GM19099 (cell line): ENCODE data around the gene LRRC71.

Source experiments
- POLR2A ChIP-seq: IDR thresholded peaks from 3 replicates; pipeline ENCODE4 v1.6.1; 2011; ENCODE audit warnings: low read depth; ENCODE audit not compliant: insufficient read length; ENCODE audit errors: extremely low read depth

The LRRC71 gene

DNA sequence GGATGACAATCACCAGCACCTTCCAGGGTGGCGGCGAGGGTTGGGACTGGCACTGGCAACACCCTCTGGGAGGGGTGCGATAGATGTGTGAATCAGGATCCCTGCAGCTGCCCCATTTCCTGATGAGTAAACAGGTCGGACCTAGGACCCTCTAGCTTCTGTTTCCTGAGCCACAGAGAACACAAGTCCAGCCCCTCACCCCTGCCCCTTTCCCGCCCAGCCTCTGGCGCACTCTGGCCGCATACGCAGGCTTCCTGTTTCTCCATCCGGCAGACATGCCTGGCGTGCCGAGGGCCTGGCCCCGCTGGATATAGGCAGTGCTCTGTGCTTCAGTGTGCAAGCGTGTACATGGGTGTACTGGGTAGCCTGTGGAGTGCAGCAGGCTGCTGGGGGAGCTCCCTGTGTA is 22.3 kb upstream of the LRRC71 start:
- TF ChIP-seq POLR2A, result no peak

DNA sequence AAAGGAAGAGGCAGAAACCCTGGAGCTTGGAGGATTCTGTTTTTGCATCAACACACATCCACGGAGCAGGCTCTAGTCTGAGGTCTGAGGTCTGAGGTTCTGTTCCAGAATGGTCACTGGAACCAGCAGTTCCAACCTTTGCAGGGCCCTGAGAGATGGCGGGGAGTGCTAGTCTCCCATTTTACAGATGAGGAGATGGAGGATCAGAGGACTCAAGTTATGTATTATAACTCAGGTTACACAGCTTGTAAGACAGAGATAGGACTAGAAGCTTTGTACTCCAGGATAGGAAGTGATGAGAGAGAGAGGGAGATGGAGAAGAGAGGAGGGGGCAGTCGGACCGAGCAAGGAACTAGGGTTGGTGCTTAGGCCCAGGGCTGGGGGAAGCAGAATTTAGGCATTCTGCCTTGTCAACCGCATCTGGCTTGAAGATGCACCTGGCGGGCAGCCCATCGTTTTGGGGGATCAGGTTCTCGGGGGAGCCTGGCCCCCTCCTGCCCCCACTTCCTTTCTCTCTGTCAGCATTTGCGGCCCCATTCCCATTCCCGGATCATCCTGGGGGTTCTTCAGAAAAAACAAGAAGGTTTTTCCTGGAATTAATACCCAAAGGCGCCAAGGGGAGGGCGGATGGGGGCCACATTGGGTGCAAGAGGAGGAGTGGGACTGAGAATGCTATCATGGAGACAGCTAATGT is 21.3 kb upstream of the LRRC71 start:
- TF ChIP-seq POLR2A, result no peak

DNA sequence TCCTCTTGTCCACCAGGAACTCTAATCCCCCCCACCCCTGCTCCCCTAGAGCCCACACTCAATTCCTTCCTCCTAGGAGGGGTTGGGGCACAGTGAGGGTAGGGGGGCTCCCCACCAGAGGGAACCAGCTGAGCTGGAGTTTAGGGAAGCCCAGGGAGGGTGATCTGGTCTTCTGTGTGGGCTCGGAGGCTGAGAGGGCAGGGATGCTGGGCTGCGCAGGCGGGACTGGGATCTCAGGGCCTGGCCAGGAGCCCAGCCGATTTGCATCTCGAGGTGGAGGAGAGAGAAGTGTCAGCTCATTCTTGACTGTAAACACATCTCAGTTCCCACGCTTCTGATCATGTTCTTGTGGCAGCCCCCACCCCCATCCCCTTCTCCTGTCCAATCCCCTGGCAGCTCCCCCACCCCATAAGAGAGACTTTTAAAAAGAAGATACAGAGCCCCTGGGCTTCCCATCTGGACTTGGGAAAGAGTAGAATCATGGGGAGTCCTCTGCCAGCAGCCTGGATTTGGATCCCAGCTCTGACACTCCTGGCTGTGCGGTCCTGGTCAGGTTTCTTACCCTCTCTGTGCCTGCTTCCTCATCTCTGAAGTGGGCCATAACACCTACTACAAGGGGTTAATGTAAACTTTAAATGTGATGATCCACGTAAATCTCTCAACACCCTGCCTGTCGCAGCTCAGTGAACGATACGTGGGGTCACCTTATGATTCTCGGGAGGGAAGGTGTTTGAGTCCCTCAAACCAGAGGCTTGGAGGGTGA is 20.3 kb upstream of the LRRC71 start:
- TF ChIP-seq POLR2A, result no peak

DNA sequence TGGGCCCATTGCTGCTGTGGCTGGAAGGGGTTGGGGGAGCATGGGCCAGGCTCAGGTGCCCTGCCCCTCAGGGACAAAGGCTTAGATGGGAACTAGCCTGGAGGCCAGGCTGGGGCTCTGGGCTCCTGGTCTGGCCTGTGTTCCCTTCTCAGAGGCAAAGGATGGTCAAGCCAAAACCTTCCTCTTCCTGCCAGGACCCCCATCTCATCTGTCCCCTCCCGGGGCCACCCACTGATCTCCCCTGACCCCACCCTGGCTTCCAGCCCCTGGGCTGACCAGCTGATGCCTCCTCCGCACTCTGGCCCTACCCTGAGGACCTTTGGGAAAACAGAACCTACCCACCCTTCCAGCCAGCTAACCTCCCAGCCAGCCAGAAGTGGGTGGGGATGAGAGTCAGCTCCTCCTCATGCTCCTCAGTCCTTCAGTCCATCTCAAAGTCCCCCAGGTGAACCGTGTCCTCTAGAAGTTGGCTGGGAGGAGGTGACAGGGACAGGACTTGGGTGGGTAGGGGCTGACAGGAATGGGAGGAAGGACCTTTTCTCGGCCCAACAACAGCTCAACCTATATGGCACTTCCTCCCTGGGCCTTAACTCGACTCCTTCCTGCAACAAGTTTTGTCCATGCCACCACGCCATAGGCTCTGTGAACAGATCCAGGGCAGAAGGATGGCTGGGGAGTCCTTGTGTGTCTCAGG is 19.4 kb upstream of the LRRC71 start:
- no peak for TF ChIP-seq POLR2A

DNA sequence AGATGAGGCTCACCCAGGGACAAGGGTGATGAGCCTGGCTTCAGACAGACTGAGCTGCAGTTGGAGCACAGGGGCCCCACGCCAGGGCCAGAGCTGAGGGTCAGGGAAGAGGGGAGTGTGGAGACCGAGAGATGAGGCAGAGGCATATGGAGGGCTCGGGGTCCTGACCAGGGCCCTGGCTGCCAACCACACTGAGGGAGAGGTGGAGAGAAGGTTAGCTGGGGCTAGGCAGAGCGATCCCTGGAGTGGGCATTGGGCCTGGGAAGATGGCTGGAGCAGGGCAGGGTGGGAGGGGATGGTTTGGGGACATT is 18.9 kb upstream of the LRRC71 start:
- no peak for TF ChIP-seq POLR2A

DNA sequence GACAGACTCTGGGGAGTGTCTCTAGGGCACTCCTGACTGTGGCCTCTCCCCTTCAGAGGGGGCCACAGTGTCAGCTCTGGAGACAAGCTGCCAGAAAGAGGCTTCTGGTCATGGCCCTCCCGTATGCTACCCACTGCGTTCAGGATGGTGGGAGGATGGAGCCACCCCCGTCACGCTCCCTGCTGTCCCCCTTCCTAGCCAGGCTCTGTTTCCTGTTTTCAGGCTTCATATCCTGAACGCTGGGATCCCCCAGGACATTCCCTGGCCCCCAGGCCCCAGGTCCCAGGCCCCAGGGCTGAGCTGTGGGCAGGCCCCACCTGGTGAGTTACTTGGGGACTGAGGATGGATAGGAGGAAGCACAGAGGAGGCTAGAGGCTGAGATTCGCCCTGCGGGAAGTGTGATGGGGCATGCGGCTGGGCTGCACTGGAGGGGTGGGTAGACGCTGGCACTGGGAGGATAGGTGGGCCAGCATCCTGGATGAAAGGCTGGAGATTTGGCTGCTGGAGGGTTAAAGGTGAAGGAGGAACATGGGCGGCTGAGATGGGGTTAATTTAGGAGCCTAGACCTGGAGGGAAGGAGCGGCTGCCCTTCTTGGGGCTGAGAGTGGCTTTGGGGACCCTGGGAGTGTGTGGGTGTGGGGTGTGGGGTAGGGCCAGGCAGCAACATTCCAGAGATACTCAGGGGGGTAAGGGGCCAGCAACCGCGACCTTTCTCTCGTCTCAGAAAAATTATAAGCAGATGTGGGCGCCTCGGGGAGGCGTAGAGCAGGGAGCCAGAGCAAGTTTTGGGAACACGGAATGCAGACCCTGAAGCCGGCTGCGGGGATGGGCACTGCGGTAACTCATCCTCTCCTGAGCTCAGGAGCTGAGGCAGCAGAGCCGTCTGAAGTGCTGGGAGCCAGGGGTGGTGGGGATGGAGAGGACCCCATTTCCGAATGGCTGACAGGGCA is 18.2 kb upstream of the LRRC71 start:
- TF ChIP-seq POLR2A, result no peak

DNA sequence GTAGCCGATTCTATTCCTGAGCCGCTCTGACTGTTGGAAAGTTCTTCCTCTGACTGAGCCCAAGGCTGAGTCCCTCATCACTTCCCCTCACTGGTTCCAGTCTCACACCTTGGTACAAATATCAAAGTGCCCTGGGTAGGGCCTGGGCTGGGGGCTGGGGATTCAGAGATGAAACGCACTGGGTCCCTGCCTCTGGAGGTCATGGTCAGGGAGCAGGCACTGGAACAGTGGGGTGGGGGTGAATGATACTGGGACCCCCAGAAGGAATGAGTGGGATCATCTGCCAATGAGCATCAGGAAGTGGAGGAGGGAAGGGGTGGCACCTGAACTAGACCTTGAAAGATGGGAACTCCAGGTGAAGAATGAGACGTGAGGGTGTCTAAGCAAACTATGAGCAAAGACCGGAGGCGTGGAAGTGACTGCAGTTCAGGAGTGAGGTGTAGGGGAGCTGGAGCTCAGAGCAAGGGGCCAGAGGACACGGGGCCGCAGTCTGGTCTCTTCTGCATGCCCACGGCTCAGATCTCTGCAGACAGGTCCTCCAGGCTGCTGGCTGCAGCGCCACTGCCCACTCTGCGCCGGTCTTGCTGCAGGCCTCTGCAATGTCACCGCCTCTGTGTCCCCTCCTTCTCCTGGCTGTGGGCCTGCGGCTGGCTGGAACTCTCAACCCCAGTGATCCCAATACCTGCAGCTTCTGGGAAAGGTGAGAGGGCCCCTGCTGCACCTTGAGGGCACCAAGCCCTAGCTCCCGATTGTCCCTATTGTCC is 16.9 kb upstream of the LRRC71 start:
- TF ChIP-seq POLR2A, result no peak

DNA sequence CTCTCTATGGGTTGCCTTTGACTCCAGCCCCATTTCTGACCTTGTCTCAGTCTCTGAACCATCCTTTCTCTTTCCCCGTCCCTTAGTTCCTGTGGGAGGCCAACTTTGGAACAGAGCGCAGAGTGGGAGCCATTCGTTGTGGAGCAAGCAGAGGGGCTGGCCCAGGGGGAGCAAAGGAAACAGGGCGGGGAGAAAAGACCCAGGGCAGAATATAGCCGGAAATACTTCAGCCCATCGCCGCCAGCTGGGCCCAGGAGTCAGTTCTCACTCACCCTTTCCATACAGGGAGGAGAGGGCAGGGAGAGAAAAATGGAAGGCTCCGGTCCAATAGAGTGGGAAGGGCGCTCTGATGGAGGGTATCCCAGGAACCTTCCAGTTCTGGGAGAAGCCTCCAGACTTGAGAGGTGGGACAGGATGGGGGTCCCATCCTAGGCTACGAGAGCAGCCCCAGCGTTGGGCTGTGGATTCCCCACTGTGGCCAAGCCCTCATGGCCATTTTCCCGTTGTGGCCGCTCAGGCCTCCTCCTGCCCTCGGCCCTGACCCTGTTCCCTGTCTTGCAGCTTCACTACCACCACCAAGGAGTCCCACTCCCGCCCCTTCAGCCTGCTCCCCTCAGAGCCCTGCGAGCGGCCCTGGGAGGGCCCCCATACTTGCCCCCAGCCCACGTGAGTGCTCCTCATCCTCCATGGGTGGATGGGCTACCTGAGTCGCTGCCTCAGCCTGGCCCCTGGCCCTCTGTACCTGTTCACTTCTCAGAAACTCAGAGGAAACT is 16.1 kb upstream of the LRRC71 start:
- TF ChIP-seq POLR2A, result no peak

DNA sequence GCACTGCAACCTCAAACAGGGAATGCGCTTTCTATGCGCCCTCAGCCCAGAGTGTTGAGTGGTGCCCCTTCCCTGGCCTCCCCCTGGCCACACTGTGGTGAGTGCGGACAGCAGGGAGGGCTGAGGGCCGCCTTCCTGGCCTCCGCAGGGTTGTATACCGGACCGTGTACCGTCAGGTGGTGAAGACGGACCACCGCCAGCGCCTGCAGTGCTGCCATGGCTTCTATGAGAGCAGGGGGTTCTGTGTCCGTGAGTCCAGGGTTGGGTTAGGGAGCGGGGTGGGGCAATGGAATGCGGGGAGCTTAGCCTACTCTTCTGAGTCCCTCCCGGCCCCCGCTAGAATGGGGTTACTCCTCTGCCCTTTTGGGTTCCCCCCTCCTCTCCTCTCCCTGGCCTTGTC is 15.3 kb upstream of the LRRC71 start:
- no peak for TF ChIP-seq POLR2A

DNA sequence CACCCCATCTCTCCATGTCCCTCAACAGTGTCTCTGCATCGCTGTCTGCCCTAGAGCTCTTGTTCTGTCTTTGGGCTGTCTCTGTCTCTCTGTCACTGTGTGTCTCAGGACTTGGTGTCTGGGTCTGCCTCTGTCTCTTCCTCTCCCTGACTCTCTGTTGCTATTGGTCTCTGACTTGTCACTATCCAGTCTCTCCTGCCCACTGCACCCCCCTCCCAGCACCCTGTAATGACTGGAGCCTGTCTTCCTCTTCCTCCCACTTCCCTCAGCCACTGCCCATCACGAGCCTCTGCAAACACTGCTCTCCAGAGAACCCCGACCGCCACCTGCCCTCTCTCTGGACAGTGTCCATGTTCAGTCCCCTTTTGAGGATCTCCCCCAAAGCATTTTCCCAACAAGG is 14.8 kb upstream of the LRRC71 start:
- no peak for TF ChIP-seq POLR2A

DNA sequence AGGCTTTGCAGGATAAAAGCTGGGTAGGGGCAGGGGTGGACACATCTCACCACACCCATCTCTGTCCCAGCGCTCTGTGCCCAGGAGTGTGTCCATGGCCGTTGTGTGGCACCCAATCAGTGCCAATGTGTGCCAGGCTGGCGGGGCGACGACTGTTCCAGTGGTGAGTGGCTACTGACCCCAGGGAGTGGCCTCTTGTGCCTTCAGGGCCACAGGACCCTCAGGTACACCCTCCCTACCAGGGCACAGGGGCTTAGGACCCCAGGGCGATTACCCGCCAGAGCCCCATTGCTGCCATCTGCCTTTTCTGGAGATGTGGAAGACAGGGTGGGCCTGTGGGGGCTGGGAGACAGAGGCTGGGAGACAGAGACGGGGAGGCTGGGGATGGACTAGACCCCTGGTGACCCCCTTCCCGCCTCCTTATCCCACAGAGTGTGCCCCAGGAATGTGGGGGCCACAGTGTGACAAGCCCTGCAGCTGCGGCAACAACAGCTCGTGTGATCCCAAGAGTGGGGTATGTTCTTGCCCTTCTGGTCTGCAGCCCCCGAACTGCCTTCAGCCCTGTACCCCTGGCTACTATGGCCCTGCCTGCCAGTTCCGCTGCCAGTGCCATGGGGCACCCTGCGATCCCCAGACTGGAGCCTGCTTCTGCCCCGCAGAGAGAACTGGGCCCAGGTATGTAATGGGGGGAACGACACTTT is 14.1 kb upstream of the LRRC71 start:
- no peak for TF ChIP-seq POLR2A

DNA sequence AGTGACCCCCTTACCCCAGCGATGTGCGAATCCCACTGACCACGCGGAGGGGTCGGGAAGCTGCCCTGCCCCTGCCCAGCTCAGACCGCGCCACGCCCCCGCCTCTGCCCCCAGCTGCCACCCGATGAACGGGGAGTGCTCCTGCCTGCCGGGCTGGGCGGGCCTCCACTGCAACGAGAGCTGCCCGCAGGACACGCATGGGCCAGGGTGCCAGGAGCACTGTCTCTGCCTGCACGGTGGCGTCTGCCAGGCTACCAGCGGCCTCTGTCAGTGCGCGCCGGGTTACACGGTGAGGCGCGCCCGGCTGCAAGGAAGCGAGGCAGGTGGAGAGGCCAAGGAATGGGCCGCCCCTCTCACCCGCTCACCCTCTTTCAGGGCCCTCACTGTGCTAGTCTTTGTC is 11.9 kb upstream of the LRRC71 start:
- TF ChIP-seq POLR2A, result no peak

DNA sequence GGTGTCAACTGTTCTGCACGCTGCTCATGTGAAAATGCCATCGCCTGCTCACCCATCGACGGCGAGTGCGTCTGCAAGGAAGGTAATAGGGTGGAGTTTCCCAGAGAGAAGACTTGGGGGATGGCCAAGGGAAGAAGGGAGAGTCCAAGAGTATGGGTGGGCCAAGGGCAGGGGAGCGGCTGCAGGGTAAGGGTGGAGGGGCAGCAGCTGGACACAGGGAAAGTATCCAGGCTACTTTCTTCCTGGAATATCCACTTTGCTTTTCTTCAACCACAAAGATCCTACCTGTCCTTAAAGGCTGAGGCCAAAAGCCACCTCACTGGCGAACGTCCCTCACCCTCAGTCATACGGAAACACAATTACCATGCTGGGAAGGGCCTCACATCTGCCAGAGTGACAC is 11.5 kb upstream of the LRRC71 start:
- TF ChIP-seq POLR2A, result no peak

DNA sequence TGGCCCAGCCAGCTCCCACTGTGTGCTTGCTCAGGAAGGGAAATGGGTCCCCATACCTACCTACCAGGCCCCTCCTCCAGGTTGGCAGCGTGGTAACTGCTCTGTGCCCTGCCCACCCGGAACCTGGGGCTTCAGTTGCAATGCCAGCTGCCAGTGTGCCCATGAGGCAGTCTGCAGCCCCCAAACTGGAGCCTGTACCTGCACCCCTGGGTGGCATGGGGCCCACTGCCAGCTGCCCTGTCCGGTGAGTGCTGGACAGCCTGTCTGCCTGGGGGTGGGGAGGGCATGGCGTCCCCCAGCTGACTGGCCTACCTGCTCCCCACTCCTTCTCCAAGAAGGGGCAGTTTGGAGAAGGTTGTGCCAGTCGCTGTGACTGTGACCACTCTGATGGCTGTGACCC is 10.8 kb upstream of the LRRC71 start:
- TF ChIP-seq POLR2A, result no peak

DNA sequence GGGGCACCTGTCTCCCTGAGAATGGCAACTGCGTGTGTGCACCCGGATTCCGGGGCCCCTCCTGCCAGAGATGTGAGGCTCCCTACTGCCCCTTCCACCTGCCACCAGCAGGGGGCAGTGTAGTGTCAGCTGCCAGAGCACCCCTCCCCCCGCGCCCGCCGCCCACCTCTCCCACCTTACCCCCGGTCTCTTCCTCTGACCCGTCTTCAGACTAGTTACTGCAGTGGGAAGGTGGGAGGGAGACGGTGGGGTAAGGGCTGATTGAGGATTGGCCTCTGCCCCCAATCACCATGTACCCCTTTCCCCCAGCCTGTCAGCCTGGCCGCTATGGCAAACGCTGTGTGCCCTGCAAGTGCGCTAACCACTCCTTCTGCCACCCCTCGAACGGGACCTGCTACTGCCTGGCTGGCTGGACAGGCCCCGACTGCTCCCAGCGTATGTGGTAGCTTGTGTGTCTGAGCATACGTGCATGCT is 10.1 kb upstream of the LRRC71 start:
- no peak for TF ChIP-seq POLR2A
